ENCODE results near the gene SLC43A1.
A peak's percentile ranks its signal among the peaks of the same experiment; 100 is the strongest.

The SLC43A1 gene

DNA sequence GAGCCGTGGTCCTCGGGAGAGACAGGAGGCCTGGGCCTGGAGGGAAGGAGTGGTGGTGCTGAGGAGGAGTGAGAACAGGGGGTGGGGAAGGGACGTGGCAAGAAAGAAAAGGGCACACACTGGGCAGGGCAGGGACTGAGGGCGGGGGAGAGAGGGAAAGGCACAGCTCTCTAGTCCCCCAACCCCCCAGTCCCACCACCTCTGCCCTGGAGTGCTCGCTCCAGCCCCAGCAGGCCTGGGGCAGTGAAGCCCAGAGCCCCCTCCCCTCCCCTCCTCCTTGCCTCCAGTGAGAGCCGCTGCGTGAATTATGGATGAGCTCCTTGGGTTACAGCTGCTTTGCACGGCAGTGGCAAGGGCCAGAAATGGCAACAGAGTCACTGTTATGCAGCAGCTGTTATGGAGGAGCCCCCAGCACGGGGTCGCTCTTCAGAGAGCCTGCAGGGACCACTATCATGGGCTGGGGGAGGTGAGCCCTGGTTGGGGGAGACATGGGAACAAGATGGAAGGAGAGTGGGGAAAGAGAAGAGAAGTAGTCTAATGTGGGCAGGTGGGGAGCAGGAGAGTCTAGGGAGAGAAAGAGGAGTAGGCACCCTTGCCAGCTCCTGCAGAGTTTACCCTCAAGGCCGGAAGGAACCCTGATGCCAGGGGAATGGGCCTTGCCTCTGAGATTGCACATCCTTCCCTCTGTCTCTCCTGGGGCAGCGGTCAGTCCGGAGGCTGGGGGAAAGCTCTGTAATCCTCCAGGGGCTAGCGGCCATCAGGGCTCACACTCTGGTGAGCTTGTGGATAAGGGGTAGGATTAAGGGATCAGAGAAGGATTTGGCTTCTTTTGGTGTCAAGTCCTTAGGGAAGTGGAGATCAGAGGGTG lies 51.6 kb downstream of the SLC43A1 start:
- H3K27ac ChIP-seq: no peak overlapping the region
- TF ChIP-seq ZFX (IDR thresholded peaks at IDR 0.05): no peak

DNA sequence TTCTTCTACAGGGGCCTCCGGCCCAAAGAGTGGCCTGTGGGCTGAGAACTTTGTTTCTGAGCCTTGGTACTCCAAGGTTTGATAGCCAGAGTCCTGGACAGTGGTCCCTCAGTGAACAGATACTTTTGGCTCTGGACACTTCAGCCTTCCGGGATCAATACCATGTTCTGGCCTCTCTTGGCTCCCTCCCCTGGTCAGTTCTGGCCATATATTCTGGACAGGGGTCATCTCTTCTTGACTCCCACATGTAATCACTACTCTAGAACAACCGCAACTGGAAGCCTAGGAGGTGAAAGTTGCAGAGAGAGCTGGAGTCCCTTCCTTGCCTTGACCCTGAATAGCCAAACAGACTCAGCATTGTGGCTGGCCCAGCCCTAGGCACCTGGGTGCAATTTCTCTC lies 52.9 kb downstream of the SLC43A1 start:
- TF ChIP-seq, protein P1, sequence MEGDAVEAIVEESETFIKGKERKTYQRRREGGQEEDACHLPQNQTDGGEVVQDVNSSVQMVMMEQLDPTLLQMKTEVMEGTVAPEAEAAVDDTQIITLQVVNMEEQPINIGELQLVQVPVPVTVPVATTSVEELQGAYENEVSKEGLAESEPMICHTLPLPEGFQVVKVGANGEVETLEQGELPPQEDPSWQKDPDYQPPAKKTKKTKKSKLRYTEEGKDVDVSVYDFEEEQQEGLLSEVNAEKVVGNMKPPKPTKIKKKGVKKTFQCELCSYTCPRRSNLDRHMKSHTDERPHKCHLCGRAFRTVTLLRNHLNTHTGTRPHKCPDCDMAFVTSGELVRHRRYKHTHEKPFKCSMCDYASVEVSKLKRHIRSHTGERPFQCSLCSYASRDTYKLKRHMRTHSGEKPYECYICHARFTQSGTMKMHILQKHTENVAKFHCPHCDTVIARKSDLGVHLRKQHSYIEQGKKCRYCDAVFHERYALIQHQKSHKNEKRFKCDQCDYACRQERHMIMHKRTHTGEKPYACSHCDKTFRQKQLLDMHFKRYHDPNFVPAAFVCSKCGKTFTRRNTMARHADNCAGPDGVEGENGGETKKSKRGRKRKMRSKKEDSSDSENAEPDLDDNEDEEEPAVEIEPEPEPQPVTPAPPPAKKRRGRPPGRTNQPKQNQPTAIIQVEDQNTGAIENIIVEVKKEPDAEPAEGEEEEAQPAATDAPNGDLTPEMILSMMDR (conservative IDR thresholded peaks at IDR 0.05): no peak
- no peak for TF ChIP-seq ZFX (IDR thresholded peaks at IDR 0.05)
- no peak overlapping the region for H3K27ac ChIP-seq

DNA sequence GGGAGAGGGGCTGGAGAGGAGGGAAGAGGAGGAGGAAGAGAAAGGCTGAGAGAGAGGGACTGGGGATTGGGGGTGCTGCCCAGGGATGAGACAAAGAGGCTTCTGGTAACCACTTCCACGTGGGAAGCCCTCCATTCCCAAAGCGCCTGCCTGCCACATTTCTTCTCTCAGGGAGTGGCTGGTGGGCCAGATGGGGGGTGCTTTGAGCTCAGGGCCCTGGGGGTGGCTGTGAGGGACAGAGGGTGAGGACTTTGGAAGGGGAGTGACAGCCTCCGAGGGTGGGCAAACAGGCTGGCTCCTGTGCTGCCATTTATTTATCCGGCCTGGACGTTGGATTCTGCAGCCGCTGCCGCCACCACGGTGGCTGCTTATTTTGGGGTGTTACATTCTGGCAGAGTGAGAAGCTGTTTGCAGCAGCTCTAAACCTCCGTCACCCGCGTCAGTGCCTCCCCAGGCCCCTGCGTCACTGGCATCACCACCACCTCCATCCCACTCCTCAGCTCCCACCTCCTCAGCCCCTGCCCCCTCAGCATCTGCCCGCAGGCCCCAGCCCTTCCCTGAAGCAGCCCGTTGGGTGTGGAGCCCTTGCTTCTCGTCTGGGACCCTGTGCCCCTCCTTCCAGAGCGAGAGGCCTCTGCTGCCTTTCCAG lies 53.5 kb downstream of the SLC43A1 start:
- TF ChIP-seq ZFX (IDR thresholded peaks at IDR 0.05): no peak
- TF ChIP-seq, protein P1 (conservative IDR thresholded peaks at IDR 0.05): no peak
- H3K27ac ChIP-seq: no peak overlapping the region

DNA sequence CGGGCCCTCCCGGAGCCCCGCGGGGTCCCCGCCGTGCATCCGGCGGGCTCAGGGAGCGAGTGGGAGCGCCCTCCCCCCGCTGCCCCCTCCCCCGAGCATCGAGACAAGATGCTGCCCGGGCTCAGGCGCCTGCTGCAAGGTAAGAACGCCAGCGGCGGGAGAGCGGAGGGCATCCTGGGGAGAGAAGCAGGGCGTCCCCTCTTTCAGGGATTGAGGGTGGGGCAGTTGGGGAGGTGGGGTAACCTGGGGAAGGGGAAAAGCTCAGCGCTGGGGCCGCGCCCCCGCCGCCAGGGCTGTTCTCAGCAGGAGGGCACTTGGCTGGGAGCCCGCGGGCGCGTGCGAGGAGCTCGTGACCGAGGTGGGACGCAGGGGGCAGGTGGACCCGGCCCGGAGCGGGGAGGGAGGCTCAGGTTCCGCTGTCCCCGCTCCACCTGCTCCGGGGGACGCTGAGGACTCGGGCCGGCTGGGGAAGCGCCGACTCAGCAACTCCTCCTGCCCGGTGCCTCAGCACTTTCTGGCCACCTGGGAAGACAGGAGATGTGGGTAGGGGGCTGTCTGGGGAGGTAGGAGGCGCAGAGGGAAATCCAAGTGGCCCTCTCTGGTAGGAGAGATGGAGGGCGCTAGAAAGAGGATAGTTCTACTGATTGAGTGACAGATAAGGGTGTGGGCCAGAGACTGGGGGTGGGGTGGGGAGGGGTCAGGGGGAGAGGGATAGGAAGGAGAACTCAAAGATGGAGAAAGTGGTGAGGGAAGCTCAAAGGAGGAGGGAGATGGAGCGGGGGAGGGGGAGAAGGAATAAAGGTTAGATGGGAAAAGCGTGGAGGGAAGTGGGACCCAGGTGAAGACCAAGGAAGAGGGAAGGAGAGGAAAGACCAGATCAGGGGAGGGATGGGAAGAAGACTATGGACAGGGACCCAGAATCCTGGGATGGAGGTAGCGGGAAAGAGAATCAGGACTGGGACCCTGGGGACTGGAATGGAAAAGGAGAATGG lies 54.4 kb downstream of the SLC43A1 start:
- peak overlapping the region; percentile 44 for H3K27ac ChIP-seq
- TF ChIP-seq, protein P1 (conservative IDR thresholded peaks at IDR 0.05): no peak
- no peak for TF ChIP-seq ZFX (IDR thresholded peaks at IDR 0.05)

DNA sequence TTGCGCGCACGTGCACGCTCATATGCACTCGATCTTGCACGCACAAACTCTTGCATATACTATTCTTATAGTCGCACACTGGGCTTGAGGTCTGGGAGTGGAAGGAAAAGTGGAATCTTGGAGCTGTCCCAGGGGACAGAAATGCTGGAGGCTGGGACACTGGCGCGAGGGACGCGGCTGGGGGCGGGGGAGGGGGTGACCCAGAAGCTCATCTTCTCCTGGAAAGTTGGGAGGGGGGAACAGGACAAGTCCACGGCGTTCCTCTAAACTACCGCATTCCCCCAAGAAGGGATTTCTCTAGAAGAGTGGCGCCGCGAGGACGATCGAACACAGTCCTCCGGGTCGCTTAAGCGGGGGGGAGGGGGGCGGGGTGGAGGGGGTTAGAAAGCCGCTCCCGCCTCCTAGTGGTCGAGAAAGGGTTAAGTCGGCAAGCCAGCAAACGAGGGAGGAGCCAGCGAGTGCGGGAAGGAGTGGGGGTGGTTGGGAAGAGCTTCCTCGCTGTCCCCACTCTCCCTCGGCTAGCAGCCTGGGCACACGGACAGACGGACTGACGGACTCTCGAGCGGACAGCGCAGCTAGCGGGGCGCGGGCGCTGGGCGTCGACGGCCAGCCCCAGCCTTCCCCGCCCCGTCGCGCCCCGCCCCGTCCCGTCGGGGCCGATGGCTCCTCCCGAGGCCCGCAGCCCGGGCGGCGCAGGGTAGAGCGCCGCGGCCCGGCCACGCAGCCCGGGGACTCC lies 55.3 kb downstream of the SLC43A1 start, which contains the start of gene RTN4RL2:
TSS of gene RTN4RL2 (plus strand) at position 507 of the 736 bp plus-strand sequence. CDS start 338 bp downstream, outside the sequence.
- TF ChIP-seq, protein P1 (conservative IDR thresholded peaks at IDR 0.05): no peak; the same call in 1 of the 2 replicates
- TF ChIP-seq ZFX (IDR thresholded peaks at IDR 0.05): no peak; the same call in 1 of the 2 replicates
- H3K27ac ChIP-seq: peak within 1 kb of the TSS; percentile 44

DNA sequence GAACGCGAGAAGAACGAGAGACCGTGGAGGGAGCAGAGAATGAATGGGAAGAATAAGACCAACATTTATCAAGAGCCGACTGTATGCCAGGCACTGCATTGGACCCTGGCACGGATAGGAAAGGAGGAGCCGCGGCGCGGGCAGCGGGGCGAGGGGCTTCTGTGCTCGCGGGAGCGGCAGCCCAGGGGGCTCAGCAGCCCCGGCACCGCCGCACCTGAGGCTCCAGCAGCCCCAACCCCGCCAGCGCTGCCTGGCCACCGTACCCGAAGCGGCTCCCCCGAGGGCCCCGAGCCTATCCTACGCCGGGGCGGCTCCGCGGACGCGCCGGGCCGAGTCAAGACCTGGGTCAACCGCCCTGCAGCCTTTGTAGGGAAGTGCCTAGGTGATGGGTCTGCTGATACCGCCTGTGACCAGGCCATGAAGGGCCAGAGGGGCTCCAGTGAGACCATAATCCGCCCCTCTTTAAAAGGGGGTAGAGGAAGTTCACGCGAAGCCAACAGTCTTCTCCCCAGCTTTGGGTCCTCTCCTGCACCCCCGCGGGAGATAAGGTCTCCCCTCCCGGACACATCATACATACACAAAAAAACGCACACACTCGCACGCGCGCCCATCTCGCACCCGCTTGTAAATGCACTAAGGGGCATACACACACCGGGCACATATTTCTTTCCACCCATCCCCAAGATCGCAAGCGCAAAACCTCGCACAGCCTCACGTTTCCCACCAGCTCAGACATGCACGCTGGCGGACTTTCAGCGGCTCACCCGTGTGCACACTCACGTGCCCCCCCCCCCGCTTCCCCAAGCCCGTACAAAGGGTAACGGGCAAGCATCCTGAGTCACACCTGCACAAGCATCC lies 56.1 kb downstream of the SLC43A1 start:
- H3K27ac ChIP-seq: peak overlapping the region; percentile 44; the same call in 1 of the 2 replicates
- TF ChIP-seq, protein P1 (conservative IDR thresholded peaks at IDR 0.05): no peak
- no peak for TF ChIP-seq ZFX (IDR thresholded peaks at IDR 0.05)

All from C4-2B (cell line).